Fibroblast of skin of right biceps (primary cell): ENCODE results near the gene APP.

Experiments
- DNase-seq: peaks from one replicate; pipeline ENCODE4 v3.0.0-alpha.2; 2013

The APP gene

DNA sequence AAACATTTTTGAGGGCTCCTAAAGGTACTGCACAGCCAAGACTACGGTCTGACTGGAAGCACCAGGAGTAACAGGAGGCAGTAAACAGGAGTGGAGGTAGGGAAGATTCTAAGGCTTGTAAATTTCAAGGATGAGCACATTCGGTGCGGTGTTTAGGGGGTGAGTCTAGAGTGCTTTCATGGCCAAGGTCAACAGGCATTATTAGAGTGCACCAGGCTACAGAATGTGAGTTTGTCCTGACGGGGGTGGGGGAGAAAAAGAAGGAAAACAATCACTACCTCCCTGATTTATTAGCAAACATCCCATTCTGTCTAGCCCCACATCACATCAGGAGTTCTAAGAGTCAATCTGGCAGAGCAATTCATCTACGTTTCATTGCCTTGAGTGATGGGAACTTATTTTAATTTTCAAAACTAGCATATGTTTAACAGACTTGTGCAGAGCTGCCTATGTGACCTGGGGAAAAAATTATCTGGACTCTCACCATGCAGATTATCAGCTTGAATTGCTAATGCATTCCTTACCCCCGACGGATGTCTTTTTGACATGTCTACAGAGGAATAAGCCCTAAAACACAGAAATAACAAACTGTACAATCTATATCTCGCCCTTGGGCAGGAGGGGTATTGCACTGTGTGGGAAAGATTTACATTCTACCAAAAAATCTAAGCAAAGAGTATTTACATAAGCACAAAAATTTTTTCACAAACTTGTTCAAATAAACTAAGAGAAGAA, 45.0 kb downstream of the APP start:
- no peak for DNase-seq

GRCh38 chr21:26124896-26125295, 45.7 kb downstream of the APP start:
- DNase-seq, result no peak

DNA sequence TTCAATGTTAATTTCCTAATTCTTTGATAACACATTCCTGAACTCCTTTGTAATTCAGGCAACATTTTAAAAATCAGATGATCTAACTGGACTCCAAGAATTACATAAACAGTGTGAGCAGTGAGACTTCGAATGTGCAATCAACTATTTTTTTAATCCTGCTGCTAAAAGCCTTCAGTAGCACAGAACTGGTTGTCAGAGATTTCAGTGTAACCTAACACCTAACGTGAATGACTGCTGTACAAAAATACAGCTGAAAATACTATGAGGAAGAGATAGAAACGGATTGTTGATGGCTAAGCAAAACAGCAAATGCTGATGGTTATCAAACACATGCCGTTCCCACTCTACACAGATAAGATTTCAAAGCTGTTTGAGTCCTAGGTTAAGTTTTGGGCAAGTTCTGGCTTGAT, 46.1 kb downstream of the APP start:
- DNase-seq, result no peak

DNA sequence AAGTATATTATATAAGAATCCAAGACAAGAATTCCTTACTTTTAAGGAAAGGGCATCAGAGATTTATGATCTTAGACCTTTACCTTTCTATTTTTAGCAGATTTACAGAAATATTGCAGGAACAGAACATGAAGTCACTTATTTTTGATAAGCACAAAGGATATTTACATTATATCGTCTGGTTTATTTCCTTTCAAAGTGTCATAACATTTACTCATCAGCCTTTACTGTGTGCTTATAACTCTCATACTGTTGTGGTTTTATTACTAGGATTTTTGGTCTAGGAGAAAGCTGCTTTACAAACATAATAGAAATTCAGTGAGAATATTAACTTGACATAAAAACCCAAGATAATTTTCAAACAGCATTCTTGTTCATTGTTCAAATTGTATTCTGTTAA, 47.6 kb downstream of the APP start:
- no peak for DNase-seq

DNA sequence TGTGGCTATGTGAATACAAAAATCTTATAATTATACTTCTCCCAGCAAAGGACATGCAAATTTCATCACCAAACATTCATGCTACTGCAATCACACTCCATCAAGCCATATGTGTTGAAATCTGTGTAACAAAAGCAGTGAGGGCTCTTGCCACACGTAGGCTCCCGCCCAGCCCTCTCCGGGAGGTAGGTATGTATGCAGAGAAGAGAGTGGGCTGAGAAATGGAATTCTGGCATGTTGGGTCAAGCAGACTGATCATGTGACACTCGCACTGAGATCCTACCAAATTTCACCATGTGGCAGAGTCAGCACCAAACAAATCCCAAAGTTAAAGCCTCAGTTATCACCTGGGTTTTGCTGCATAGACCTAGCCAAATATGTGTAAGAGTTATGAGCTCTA, 49.7 kb downstream of the APP start:
- DNase-seq, result peak; percentile 46

- DNase-seq, result no peak
Observed at GRCh38 chr21:26119906-26120305, 50.7 kb downstream of the APP start.

DNA sequence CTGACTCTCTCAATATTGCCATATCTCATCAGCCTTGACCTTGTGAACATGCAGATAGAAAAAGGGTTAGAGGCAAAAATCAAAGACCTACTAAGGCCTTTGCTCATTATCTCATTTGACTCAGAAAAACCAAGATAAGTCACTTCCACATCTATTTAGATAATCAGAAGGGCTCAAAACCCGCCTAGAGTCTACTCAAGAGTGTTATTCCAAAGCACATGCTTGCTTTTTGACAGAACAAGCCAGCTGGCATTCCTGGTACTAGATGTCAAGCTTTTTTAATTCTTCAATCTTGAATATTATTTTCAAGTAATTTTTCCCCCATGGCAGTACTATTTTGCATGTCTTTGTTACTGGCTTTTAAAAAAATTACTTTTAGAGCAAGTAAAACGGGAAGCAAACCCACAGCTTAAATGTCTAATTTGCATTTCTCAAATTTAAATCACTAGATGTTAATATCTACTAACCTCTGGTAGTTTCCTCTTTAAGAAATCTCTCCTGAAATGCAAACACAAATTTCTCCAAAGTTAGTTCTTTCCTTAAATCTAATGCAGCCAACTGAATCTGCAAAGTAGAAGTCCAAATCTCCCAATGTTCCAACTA, 51.5 kb downstream of the APP start:
- no peak for DNase-seq

GRCh38 chr21:26117972-26118367, 52.6 kb downstream of the APP start:
- no peak for DNase-seq

DNA sequence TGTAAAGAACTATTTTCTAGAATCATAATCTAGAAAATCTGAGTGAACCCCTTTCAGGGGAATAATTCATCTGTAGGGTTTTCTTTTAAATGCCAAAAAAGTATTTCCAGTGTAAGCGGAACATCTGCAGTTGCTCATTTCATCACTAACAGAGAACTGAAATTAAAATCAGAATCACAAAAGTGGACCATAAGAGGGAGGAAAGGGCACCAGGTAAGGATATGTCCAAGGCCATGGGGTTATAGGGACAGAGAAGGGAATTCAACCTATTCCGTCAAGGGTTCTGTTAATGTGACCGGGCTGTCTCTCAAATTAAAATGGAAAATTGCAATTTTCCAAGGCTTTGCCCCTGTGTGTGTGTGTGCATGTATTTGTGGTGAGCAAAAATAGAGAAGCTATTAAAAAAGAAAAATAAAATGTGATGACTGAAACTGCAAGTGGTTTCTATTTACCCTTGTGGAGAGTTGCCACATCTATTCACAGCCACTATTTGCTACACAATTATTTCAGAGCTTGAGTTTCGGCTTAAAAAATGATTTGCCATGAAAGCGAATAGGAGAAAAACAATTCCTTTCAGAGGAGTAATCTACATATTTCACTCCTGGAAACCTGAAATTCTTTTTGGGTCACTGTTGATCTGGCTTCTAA, 53.1 kb downstream of the APP start:
- DNase-seq, result no peak

- DNase-seq, result peak; percentile 78
Observed at GRCh38 chr21:26116456-26117011, 54.0 kb downstream of the APP start.

GRCh38 chr21:26115899-26116298, 54.7 kb downstream of the APP start:
- peak; percentile 59 for DNase-seq

- DNase-seq, result no peak
Observed at GRCh38 chr21:26115305-26115704, 55.3 kb downstream of the APP start.

DNA sequence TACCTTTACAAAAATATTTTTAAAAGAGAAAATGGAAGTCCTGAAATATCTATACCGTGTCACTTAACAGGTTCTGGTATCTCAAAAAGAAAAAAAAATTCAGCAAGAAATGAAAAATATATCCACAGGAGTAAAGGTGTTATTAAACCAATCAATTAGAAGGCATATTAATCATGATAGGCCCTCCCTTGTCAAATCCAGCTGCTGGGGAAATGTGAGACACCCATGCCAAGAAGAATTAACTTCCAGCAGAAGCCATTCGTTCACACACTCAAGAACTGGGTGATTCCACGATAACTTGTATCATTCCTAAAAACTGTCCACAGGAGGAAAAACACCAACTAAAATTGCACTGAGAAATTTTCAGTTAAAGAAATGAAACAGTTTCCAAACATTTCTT, 57.6 kb downstream of the APP start:
- no peak for DNase-seq

DNA sequence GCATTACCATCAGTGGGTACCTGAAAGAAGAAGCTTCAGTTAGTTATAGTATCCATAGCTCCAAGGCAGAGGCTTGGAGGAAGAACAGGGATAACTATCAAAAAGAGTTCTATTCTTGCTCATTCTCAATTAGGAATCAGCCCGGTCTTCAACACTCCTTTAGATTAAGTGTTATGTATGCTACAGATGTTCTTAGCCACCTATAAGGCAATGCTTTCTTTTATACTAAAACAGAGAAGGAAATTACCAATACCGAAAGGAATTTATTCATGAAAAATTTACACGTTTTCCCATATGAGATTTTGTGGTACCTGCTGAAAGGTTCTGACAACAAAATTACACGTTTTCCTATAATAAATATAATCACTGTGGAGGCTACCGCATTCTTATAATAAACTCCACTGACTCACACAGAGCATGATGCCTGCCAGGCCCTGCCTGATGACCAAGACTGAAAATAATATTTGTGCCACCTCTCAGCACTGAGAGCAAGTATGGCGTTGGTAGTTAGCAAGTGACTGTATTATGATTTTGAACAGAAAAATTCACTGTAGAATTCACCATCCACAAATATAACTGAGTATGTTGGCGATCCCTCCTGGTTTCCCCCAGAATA, 58.3 kb downstream of the APP start:
- DNase-seq, result no peak

DNA sequence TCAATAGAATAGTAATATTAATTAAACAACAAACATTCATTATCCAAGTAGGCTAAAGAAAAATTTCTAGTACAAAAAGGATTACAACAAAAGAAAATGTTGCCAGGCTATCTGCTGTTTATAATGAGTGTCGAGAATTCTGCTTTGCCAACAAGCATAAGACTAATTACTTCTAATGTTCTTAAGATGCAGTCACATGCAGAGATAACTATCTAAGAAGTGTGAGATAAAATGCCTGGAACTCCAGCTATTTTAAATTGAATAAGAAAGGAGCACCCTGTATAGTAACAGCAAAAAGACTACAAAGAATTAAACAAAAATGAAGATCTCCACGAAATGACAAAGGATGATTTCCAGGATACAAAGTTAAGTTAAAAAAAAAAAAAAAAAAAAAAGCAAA, 59.9 kb downstream of the APP start:
- no peak for DNase-seq

GRCh38 chr21:26107429-26107828, 63.1 kb downstream of the APP start:
- no peak for DNase-seq

DNA sequence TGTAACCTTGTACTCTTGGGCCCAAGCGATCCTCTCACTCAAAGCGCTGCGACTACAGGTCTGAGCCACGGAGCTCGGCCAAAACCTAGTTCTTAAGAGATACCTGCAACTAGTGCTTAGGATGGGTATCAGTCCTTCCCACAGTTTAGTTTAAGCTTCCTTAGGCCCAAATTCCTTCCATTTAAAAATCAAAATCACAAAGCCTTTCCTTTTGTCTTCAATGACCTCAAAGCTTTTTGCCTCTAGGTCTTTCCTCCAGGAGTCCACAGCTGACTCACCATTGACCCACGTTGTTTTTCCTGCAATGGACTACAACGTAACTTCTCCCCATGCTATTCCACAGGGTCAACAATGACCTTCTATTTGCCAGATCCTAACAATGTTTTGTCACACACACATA, 64.0 kb downstream of the APP start:
- DNase-seq, result no peak

- DNase-seq, result no peak
Observed at GRCh38 chr21:26105819-26106218, 64.8 kb downstream of the APP start.

GRCh38 chr21:26100573-26100972, 70.0 kb downstream of the APP start:
- DNase-seq, result no peak

DNA sequence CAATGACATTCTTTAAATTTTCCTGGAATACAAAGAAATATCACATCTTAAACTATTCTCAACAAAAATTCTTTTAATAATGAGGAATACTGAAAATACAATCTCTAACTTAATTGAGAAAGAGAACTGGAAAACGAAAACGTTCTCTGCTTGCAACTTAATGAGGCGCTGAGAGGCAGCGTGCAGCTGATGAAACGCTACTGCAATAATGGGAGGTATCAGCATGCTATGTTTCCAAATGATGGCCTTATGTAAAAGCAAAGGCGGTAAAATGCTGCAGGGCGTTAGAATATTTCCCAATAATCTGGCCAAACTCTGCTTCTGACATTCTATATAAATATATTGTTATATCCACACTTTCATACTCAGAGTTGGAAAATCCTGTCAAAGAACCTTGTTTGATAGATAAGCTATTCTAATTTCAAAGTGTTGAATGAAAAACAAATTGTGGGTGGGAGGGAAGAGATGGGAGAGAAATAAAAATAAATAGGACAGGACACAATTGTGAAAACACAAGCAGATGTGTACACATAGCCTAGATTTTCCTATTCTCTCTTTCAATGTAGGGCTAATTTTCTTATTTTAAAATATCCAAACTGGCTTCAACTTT, 70.9 kb downstream of the APP start:
- peak; percentile 80 for DNase-seq

DNA sequence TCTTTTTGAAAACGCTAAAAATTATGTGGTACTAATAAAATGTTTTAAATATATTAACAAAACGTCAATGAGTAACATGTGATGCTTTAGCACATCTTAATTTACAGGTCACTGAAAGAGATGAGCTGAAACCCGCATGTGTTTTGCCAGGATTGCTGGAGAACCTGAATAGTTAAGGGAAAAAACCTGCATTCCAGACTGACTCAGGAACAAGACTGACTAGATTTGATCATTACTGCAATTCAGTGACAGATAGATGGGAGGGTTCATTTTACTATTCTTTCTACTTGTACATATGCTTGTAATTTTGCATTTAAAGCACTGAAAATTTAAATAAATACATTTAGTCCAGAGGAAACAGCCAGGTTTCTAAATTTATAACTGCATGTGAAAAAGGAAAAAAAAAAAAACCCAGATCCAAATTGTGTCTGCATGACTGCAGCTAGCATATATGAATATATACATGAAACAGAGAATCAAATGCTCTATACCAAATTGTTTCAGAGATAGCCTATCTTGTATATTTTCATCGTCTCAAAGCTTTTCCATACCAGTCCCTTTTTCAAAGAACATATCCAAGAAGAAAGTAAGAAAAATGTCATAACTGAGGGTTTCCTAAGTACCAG, 71.7 kb downstream of the APP start:
- DNase-seq, result peak; percentile 58

DNA sequence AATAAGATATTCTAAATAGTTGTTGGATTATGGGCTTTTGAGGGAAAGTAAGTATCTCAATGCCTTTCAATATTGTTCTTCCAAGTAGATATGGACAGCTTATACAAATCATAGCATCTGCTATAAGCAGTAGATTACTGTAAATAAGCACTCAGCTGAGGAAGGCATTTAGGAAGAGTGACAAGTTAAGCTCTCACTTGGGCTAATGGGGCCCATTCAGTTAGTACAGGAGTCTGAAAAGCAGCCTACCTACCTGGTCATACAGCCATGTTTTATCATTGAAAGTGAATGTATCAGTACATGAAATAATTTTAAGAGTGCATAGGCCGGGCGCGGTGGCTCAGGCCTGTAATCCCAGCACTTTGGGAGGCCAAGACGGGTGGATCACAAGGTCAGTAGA, 73.1 kb downstream of the APP start:
- DNase-seq, result no peak
